Neural cell (in vitro differentiated cells): ENCODE results near the gene TMEM253. TPM values are rescaled to one million over a fixed set of nuclear protein-coding genes. Genes with fewer than 3 reads are reported as not detected.

Source experiments
- H2AFZ ChIP-seq: fragments of 200-600, 300-800 bp; sonication (generic), shearing (Covaris generic); 2 replicates; pipeline ENCODE4 v1.6.0; 2014; ENCODE audit warnings: low read depth, mild to moderate bottlenecking, antibody characterized with exemption, low read length, moderate library complexity
- H3F3A ChIP-seq: fragments of 200-600 bp; shearing (Covaris generic); 2 replicates; pipeline ENCODE4 v1.6.1; 2016; ENCODE audit warnings: mild to moderate bottlenecking, moderate library complexity, mixed read lengths, antibody characterized with exemption, low read length; ENCODE audit not compliant: insufficient read depth, poor library complexity, severe bottlenecking
- H3K27ac ChIP-seq: fragments of 200-600, 300-800 bp; sonication (generic), shearing (Covaris generic); 2 replicates; pipeline ENCODE4 v1.5.1; 2014; ENCODE audit warnings: mild to moderate bottlenecking, low read length, moderate library complexity
- H3K27me3 ChIP-seq: fragments of 300-800, 200-600 bp; sonication (generic), shearing (Covaris generic); 2 replicates; pipeline ENCODE4 v1.6.0; 2014; ENCODE audit warnings: mild to moderate bottlenecking, low read depth, low read length, moderate library complexity; ENCODE audit not compliant: insufficient read depth
- H3K36me3 ChIP-seq: fragments of 300-800, 200-600 bp; sonication (generic), shearing (Covaris generic); 2 replicates; pipeline ENCODE4 v1.5.1; 2014; ENCODE audit warnings: mild to moderate bottlenecking, antibody characterized with exemption, low read length, moderate library complexity; ENCODE audit not compliant: insufficient read depth
- H3K4me2 ChIP-seq: fragments of 300-800, 200-600 bp; sonication (generic), shearing (Covaris generic); 2 replicates; pipeline ENCODE4 v1.6.0; 2014; ENCODE audit warnings: mild to moderate bottlenecking, low read length
- H3K4me3 ChIP-seq: fragments of 300-800, 200-600 bp; sonication (generic), shearing (Covaris generic); 2 replicates; pipeline ENCODE4 v1.5.1; 2014; ENCODE audit warnings: mild to moderate bottlenecking, low read length, moderate library complexity
- H3K79me2 ChIP-seq: fragments of 200-600 bp; shearing (Covaris generic); replicated peaks from 2 replicates; pipeline ENCODE4 v1.6.0; 2014; ENCODE audit warnings: mild to moderate bottlenecking, low read length, moderate library complexity; ENCODE audit not compliant: insufficient read depth
- H3K9ac ChIP-seq: fragments of 300-800, 200-600 bp; sonication (generic), shearing (Covaris generic); 2 replicates; pipeline ENCODE4 v1.6.1; 2016; ENCODE audit warnings: mild to moderate bottlenecking, low read length, mixed read lengths
- H3K9me2 ChIP-seq: fragments of 200-600 bp; shearing (Covaris generic); 2 replicates; pipeline ENCODE4 v1.6.1; 2016; ENCODE audit warnings: mild to moderate bottlenecking, low read length, mixed read lengths; ENCODE audit not compliant: insufficient read depth
- H3K9me3 ChIP-seq: fragments of 200-600, 300-800 bp; sonication (generic), shearing (Covaris generic); 2 replicates; pipeline ENCODE4 v1.6.1; 2016; ENCODE audit warnings: mild to moderate bottlenecking, mixed run types, low read length, moderate library complexity, mixed read lengths
- H4K20me1 ChIP-seq: fragments of 200-600 bp; shearing (Covaris generic); 2 replicates; pipeline ENCODE4 v1.6.1; 2016; ENCODE audit warnings: mild to moderate bottlenecking, mixed run types; ENCODE audit not compliant: insufficient read depth
- EP300 ChIP-seq: fragments of 450-650 bp; conservative IDR thresholded peaks from 2 replicates; pipeline ENCODE4 v1.6.1; 2014; ENCODE audit warnings: antibody characterized with exemption, mild to moderate bottlenecking, moderate library complexity; ENCODE audit not compliant: poor library complexity, severe bottlenecking
- EZH2 ChIP-seq: fragments of 200-600, 300-800 bp; shearing (Covaris generic), sonication (generic); IDR thresholded peaks from 2 replicates; pipeline ENCODE4 v1.6.1; 2014; ENCODE audit warnings: antibody characterized with exemption, low read length, borderline replicate concordance, mild to moderate bottlenecking; ENCODE audit not compliant: insufficient read depth, poor library complexity, severe bottlenecking
- POLR2AphosphoS5 ChIP-seq: IDR thresholded peaks from 2 replicates; pipeline ENCODE4 v1.6.1; 2012
- RAD21 ChIP-seq: fragments of 450-650 bp; conservative IDR thresholded peaks from 2 replicates; pipeline ENCODE4 v1.6.1; 2014; ENCODE audit warnings: antibody characterized with exemption, mild to moderate bottlenecking, moderate library complexity
- SMC3 ChIP-seq: fragments of 450-650 bp; conservative IDR thresholded peaks from 2 replicates; pipeline ENCODE4 v1.6.1; 2014; ENCODE audit warnings: antibody characterized with exemption, mild to moderate bottlenecking, moderate library complexity; ENCODE audit not compliant: poor library complexity
- TAF1 ChIP-seq: IDR thresholded peaks from 2 replicates; pipeline ENCODE4 v1.6.1; 2012; ENCODE audit warnings: low read depth
- polyA plus RNA-seq: library from polyadenylated mRNA; depleted of rRNA; stranded (reverse); fragments of >200 nt; gene quantifications from 2 replicates; pipeline ENCODE4 v1.2.3, GENCODE V29; 2014
- TF ChIP-seq, protein P1 (sequence below): fragments of 450-650 bp; IDR thresholded peaks from 2 replicates; pipeline ENCODE4 v1.5.1; 2014; ENCODE audit warnings: antibody characterized with exemption, mild to moderate bottlenecking, moderate library complexity; ENCODE audit not compliant: poor library complexity, severe bottlenecking
- TF ChIP-seq, protein P2 (sequence below): IDR thresholded peaks from 2 replicates; pipeline ENCODE4 v1.6.1; 2012; ENCODE audit warnings: borderline replicate concordance

The TMEM253 gene
- polyA plus RNA-seq, 1 donor from 2014 or later: 0.26 TPM

DNA sequence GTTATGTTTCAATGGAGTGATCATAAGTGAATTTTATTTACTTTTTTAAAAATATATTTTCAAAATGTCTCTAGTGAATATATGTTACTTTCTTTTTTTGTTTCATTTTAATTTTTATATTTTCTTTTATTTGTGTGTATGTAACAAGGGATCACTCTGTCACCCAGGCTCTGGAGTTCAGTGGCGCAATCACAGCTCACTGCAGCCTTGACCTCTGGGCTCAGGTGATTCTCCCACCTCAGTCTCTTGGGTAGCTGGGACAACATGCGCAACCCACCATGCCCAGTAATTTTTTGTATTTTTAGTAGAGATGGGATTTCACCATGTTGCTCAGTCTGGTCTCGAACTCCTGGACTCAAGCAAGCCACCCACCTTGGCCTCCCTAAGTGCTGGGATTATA lies 18.1 kb downstream of the TMEM253 start:
- no peak overlapping the region for H3K27ac ChIP-seq
- TF ChIP-seq RAD21: no peak
- TF ChIP-seq EP300: no peak
- no peaks in the 10 kb centered on the region for H4K20me1 ChIP-seq
- H3K4me2 ChIP-seq: no peak overlapping the region
- H2AFZ ChIP-seq: no peak overlapping the region
- no peak overlapping the region for H3K4me3 ChIP-seq
- H3K9me3 ChIP-seq: no peaks in the 10 kb centered on the region
- no peak overlapping the region for H3K9ac ChIP-seq
- H3K36me3 ChIP-seq: no peaks in the 10 kb centered on the region
- no peaks in the 10 kb centered on the region for H3K79me2 ChIP-seq
- no peaks in the 10 kb centered on the region for H3F3A ChIP-seq
- no peaks in the 10 kb centered on the region for H3K27me3 ChIP-seq
- H3K9me2 ChIP-seq: no peaks in the 10 kb centered on the region

DNA sequence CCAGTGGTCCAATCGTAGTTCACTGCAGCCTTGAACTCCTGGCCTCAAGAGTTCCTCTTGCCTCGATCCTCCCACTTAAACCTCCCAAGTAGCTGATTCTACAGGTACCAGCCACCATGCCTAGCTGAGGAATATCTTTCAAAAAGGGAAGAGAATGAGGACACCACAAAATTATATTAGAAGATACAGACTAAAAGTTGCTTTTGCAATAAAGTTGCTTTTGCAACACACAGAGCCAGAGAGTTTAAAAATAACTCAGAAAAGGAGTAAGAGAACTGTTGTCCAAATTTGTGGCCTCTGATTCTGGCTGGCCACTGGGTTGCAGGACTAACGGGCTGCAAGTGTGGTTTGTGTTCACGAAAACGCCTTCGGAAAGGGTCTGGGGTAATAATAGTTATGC lies 19.8 kb downstream of the TMEM253 start:
- Histone ChIP-seq H3K36me3 (no peaks in the 10 kb centered on the region), H3K27ac (no peak overlapping the region), H3K9ac (no peak overlapping the region), H3K79me2 (no peaks in the 10 kb centered on the region), H3K4me2 (no peak overlapping the region), H3K4me3 (no peak overlapping the region), H3K9me3 (no peaks in the 10 kb centered on the region), H3K27me3 (no peaks in the 10 kb centered on the region), H3K9me2 (no peaks in the 10 kb centered on the region), H3F3A (no peaks in the 10 kb centered on the region), H2AFZ (no peak overlapping the region), H4K20me1 (no peaks in the 10 kb centered on the region)
- TF ChIP-seq POLR2AphosphoS5 (no peak), TAF1 (no peak), EZH2 (no peak)
- TF ChIP-seq, protein P1, sequence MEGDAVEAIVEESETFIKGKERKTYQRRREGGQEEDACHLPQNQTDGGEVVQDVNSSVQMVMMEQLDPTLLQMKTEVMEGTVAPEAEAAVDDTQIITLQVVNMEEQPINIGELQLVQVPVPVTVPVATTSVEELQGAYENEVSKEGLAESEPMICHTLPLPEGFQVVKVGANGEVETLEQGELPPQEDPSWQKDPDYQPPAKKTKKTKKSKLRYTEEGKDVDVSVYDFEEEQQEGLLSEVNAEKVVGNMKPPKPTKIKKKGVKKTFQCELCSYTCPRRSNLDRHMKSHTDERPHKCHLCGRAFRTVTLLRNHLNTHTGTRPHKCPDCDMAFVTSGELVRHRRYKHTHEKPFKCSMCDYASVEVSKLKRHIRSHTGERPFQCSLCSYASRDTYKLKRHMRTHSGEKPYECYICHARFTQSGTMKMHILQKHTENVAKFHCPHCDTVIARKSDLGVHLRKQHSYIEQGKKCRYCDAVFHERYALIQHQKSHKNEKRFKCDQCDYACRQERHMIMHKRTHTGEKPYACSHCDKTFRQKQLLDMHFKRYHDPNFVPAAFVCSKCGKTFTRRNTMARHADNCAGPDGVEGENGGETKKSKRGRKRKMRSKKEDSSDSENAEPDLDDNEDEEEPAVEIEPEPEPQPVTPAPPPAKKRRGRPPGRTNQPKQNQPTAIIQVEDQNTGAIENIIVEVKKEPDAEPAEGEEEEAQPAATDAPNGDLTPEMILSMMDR: no peak
- TF ChIP-seq, protein P2, sequence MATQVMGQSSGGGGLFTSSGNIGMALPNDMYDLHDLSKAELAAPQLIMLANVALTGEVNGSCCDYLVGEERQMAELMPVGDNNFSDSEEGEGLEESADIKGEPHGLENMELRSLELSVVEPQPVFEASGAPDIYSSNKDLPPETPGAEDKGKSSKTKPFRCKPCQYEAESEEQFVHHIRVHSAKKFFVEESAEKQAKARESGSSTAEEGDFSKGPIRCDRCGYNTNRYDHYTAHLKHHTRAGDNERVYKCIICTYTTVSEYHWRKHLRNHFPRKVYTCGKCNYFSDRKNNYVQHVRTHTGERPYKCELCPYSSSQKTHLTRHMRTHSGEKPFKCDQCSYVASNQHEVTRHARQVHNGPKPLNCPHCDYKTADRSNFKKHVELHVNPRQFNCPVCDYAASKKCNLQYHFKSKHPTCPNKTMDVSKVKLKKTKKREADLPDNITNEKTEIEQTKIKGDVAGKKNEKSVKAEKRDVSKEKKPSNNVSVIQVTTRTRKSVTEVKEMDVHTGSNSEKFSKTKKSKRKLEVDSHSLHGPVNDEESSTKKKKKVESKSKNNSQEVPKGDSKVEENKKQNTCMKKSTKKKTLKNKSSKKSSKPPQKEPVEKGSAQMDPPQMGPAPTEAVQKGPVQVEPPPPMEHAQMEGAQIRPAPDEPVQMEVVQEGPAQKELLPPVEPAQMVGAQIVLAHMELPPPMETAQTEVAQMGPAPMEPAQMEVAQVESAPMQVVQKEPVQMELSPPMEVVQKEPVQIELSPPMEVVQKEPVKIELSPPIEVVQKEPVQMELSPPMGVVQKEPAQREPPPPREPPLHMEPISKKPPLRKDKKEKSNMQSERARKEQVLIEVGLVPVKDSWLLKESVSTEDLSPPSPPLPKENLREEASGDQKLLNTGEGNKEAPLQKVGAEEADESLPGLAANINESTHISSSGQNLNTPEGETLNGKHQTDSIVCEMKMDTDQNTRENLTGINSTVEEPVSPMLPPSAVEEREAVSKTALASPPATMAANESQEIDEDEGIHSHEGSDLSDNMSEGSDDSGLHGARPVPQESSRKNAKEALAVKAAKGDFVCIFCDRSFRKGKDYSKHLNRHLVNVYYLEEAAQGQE: no peak

DNA sequence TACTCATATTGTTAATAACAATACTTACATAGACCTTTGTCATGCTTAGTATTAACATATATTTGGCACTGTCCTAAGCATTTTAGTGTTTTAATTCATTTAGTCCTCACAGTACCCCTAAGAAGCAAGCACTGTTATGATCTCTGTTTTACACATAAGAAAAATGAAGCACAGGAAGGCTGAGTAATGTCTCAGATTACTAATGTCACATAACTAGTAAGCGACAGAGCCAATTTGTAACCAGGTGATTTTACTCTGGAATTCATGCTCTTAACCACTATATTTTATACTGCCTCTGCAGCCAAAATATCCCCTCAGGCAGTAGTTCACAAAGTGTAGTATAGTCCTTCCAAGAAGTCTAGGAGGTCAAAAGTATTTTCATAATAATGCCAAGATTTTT lies 20.3 kb downstream of the TMEM253 start:
- no peak overlapping the region for H3K9ac ChIP-seq
- H3K9me2 ChIP-seq: no peaks in the 10 kb centered on the region
- H2AFZ ChIP-seq: no peak overlapping the region
- no peak overlapping the region for H3K27ac ChIP-seq
- no peaks in the 10 kb centered on the region for H3F3A ChIP-seq
- H3K27me3 ChIP-seq: no peaks in the 10 kb centered on the region
- H3K79me2 ChIP-seq: no peaks in the 10 kb centered on the region
- H3K36me3 ChIP-seq: no peaks in the 10 kb centered on the region
- H3K9me3 ChIP-seq: no peaks in the 10 kb centered on the region
- no peak overlapping the region for H3K4me3 ChIP-seq
- H3K4me2 ChIP-seq: no peak overlapping the region
- TF ChIP-seq EP300 (no peak), SMC3 (no peak), POLR2AphosphoS5 (no peak), TAF1 (no peak)
- no peaks in the 10 kb centered on the region for H4K20me1 ChIP-seq
